ENCODE data around the gene EGFR. TPM values are rescaled to one million over a fixed set of nuclear protein-coding genes. Genes with fewer than 3 reads are reported as not detected.

EGFR gene
- total RNA-seq, 1 experiment from 2014 or later = 28.9 TPM

- H3K36me3 ChIP-seq = no peaks in the 10 kb centered on the region
- no peaks in the 10 kb centered on the region for H3K27me3 ChIP-seq (replicated peaks)
- H3K4me3 ChIP-seq = no peak overlapping the region
- peaks cover 55% of the 10 kb centered on the region for H3K4me1 ChIP-seq (replicated peaks)
- no peaks in the 10 kb centered on the region for H3K9me3 ChIP-seq (replicated peaks)
- no peak overlapping the region for H3K27ac ChIP-seq
- DNase-seq (ENCODE audit: low read depth in 1 of 2, low spot score in 2 of 2) = no peak
Measured at GRCh38 chr7:55080000-55080623, 61.3 kb downstream of the EGFR start.

GRCh38 chr7:55081068-55081467 lies 62.3 kb downstream of the EGFR start:
- no peaks in the 10 kb centered on the region for H3K9me3 ChIP-seq (replicated peaks)
- H3K36me3 ChIP-seq = no peaks in the 10 kb centered on the region
- peaks cover 59% of the 10 kb centered on the region for H3K4me1 ChIP-seq (replicated peaks)
- no peak overlapping the region for H3K4me3 ChIP-seq
- H3K27ac ChIP-seq = no peak overlapping the region
- no peak for DNase-seq (ENCODE audit: low read depth in 1 of 2, low spot score in 2 of 2)
- no peaks in the 10 kb centered on the region for H3K27me3 ChIP-seq (replicated peaks)

- H3K36me3 ChIP-seq = no peaks in the 10 kb centered on the region
- no peak for DNase-seq (ENCODE audit: low read depth in 1 of 2, low spot score in 2 of 2)
- peak overlapping the region; percentile 48 for H3K27ac ChIP-seq
- no peak overlapping the region for H3K4me3 ChIP-seq
- no peaks in the 10 kb centered on the region for H3K9me3 ChIP-seq (replicated peaks)
- H3K4me1 ChIP-seq (replicated peaks) = peaks cover 63% of the 10 kb centered on the region
- H3K27me3 ChIP-seq (replicated peaks) = no peaks in the 10 kb centered on the region
Measured at GRCh38 chr7:55081472-55082227, 62.8 kb downstream of the EGFR start.

DNA sequence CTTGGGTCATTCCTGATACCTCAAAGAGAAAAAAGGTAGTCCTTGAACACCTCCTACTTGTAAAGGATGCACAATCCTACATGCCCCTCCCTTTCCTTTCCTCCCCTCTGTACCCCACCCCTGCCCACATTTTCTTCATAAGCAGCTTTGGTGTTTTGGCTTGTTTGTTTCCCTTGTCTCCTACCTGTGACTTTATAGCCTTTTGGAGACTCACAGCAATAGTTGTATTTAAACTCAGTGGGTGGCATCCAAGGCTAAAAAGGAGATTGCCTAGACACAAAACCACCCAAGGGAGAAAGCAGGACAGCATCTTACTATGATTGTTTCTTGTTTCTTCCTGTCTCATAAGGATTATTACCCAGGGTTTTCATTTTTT lies 63.4 kb downstream of the EGFR start:
- peak overlapping the region; percentile 48 for H3K27ac ChIP-seq
- H3K9me3 ChIP-seq (replicated peaks) = no peaks in the 10 kb centered on the region
- H3K27me3 ChIP-seq (replicated peaks) = no peaks in the 10 kb centered on the region
- H3K4me3 ChIP-seq = no peak overlapping the region
- peak in 1 of 2 experiments; percentile 56 for DNase-seq (ENCODE audit: low read depth in 1 of 2, low spot score in 2 of 2)
- peaks cover 69% of the 10 kb centered on the region for H3K4me1 ChIP-seq (replicated peaks)
- no peaks in the 10 kb centered on the region for H3K36me3 ChIP-seq

DNA sequence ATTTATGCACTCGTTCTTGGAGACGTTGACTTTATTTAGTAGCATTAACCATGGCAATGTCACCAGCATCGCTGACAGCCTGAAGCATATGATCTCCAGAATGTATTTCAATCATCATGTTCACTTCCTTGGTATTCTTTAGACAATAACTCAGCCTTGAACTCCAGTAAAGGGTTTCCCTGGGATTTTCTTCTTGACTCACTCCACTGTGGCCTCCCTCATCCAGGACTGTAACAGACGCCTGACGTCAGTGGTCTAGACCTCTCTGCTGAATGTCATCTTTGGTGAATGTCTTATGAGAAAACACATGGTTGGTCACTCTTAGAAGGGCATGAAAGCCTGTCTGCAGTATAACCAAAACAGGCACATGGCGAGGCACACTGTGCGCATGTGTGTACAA lies 64.4 kb downstream of the EGFR start:
- H3K4me1 ChIP-seq (replicated peaks) = peaks cover 77% of the 10 kb centered on the region
- H3K27ac ChIP-seq = peak overlapping the region; percentile 48
- no peaks in the 10 kb centered on the region for H3K27me3 ChIP-seq (replicated peaks)
- no peak overlapping the region for H3K4me3 ChIP-seq
- H3K9me3 ChIP-seq (replicated peaks) = no peaks in the 10 kb centered on the region
- DNase-seq (ENCODE audit: low read depth in 1 of 2, low spot score in 2 of 2) = peak; percentile 64 to 73
- H3K36me3 ChIP-seq = peaks cover 5% of the 10 kb centered on the region

- Histone ChIP-seq H3K36me3 (peaks cover 9% of the 10 kb centered on the region), H3K4me1 (replicated peaks) (peaks cover 77% of the 10 kb centered on the region), H3K9me3 (replicated peaks) (no peaks in the 10 kb centered on the region), H3K27ac (no peak overlapping the region), H3K4me3 (no peak overlapping the region), H3K27me3 (replicated peaks) (no peaks in the 10 kb centered on the region)
- no peak for DNase-seq (ENCODE audit: low read depth in 1 of 2, low spot score in 2 of 2)
Measured at GRCh38 chr7:55084307-55084706, 65.5 kb downstream of the EGFR start.

- Histone ChIP-seq H3K9me3 (replicated peaks) (no peaks in the 10 kb centered on the region), H3K4me1 (replicated peaks) (peaks cover 66% of the 10 kb centered on the region), H3K27me3 (replicated peaks) (no peaks in the 10 kb centered on the region), H3K36me3 (peaks cover 9% of the 10 kb centered on the region), H3K4me3 (no peak overlapping the region), H3K27ac (peak overlapping the region; percentile 92)
- DNase-seq (ENCODE audit: low read depth in 1 of 2, low spot score in 2 of 2) = no peak
Measured at GRCh38 chr7:55085511-55086412, 66.9 kb downstream of the EGFR start.

GRCh38 chr7:55086413-55087201 lies 67.8 kb downstream of the EGFR start:
- H3K27ac ChIP-seq = peak overlapping the region; percentile 92
- no peaks in the 10 kb centered on the region for H3K9me3 ChIP-seq (replicated peaks)
- DNase-seq (ENCODE audit: low read depth in 1 of 2, low spot score in 2 of 2) = peak; percentile 75 to 91
- peaks cover 58% of the 10 kb centered on the region for H3K4me1 ChIP-seq (replicated peaks)
- H3K27me3 ChIP-seq (replicated peaks) = no peaks in the 10 kb centered on the region
- peaks cover 9% of the 10 kb centered on the region for H3K36me3 ChIP-seq
- peak overlapping the region; percentile 16 for H3K4me3 ChIP-seq

DNA sequence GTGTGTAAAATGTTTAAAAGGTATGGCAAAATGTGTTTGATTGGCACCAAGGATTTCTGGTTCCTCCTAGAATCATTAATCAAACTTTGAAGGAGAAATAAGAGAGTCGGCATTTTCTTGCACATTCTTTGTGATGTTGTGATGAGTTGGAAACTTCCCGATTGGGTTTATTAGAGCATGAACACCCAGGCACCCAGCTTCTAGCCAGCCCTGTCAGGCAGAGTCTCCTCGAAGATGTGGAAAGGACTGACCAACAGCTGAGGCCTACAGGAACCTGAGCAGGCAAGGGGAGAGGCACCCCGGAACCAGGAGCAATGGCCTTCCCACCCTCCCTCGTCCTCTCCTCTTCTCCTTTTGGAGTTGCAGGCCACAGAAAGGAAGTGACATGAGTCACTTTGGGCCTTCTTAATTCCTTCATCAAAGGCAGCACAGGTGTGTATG lies 68.7 kb downstream of the EGFR start:
- Histone ChIP-seq H3K36me3 (peaks cover 9% of the 10 kb centered on the region), H3K9me3 (replicated peaks) (no peaks in the 10 kb centered on the region), H3K27ac (peak overlapping the region; percentile 92), H3K27me3 (replicated peaks) (no peaks in the 10 kb centered on the region), H3K4me3 (no peak overlapping the region), H3K4me1 (replicated peaks) (peaks cover 49% of the 10 kb centered on the region)
- DNase-seq (ENCODE audit: low read depth in 1 of 2, low spot score in 2 of 2) = peak in 1 of 2 experiments; percentile 21

DNA sequence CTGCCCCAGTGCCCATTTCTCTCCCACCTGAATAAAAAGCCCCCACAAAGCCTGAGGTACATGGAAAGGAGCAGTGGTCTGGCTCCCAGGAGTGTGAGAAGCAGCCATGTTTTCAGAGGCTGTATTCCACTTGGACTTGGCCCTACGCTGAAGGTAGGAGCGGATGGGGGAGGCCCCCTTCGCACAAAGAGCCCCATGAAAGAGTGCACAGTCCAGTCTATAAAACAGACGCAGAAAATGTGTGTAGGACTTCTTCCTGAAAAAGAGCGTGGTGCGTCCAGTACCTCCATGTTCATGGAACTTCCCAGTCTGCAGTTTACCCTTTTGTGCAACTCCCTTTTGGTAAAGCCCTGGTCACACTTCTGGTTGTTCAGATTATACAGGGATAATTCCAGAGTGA lies 69.3 kb downstream of the EGFR start:
- no peak for DNase-seq (ENCODE audit: low read depth in 1 of 2, low spot score in 2 of 2)
- H3K27ac ChIP-seq = no peak overlapping the region
- H3K4me3 ChIP-seq = no peak overlapping the region
- no peaks in the 10 kb centered on the region for H3K27me3 ChIP-seq (replicated peaks)
- H3K36me3 ChIP-seq = peaks cover 9% of the 10 kb centered on the region
- peaks cover 43% of the 10 kb centered on the region for H3K4me1 ChIP-seq (replicated peaks)
- no peaks in the 10 kb centered on the region for H3K9me3 ChIP-seq (replicated peaks)

DNA sequence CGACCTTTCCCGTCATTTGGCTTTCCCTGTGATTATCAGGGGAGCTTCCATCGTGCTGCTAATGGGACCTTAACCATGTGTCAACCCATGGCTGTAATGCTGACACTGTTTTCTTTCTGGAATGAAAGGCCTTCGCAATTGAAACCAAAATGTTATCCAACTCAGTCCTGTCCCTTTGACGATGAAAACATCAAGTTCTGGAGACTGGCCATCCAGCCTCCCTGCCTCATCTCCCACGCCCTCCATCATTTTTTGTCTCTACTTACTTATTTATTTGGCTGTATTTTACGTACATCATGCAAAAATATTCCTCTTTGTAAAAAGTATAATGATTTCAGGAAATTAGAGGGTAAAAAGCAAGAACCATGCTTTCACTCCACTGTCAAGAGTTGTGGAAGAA lies 69.8 kb downstream of the EGFR start:
- peaks cover 38% of the 10 kb centered on the region for H3K4me1 ChIP-seq (replicated peaks)
- no peaks in the 10 kb centered on the region for H3K27me3 ChIP-seq (replicated peaks)
- H3K27ac ChIP-seq = no peak overlapping the region
- H3K4me3 ChIP-seq = no peak overlapping the region
- DNase-seq (ENCODE audit: low read depth in 1 of 2, low spot score in 2 of 2) = no peak
- H3K9me3 ChIP-seq (replicated peaks) = no peaks in the 10 kb centered on the region
- peaks cover 9% of the 10 kb centered on the region for H3K36me3 ChIP-seq

- Histone ChIP-seq H3K9me3 (replicated peaks) (no peaks in the 10 kb centered on the region), H3K36me3 (peaks cover 9% of the 10 kb centered on the region), H3K27me3 (replicated peaks) (no peaks in the 10 kb centered on the region), H3K4me3 (no peak overlapping the region), H3K27ac (no peak overlapping the region), H3K4me1 (replicated peaks) (peaks cover 7% of the 10 kb centered on the region)
- DNase-seq (ENCODE audit: low read depth in 1 of 2, low spot score in 2 of 2) = no peak
Measured at GRCh38 chr7:55092186-55092974, 73.6 kb downstream of the EGFR start.
